Neuronal stem cell (in vitro differentiated cells): ENCODE results near the gene HMHB1.
A peak's percentile ranks its signal among the peaks of the same experiment; 100 is the strongest.

Experiments used
- DNase-seq: peaks from one replicate; pipeline ENCODE4 v3.0.0-alpha.2; 2013; ENCODE audit warnings: low spot score
- H2AFZ ChIP-seq: one replicate; pipeline ENCODE4 v1.6.1; 2013; ENCODE audit warnings: mild to moderate bottlenecking, low read length, inconsistent platforms
- H2AK5ac ChIP-seq: 2 replicates; pipeline ENCODE4 v1.6.1; 2013; ENCODE audit warnings: low read depth, mild to moderate bottlenecking, inconsistent platforms, low read length, moderate library complexity, mixed read lengths
- H2BK120ac ChIP-seq: 2 replicates; pipeline ENCODE4 v1.6.1; 2013; ENCODE audit warnings: low read depth, mild to moderate bottlenecking, inconsistent platforms, low read length, moderate library complexity, mixed read lengths
- H2BK12ac ChIP-seq: one replicate; pipeline ENCODE4 v1.6.1; 2013; ENCODE audit warnings: low read length, inconsistent platforms
- H2BK15ac ChIP-seq: 2 replicates; pipeline ENCODE4 v1.6.1; 2013; ENCODE audit warnings: mild to moderate bottlenecking, low read length, inconsistent platforms, mixed read lengths
- H2BK5ac ChIP-seq: one replicate; pipeline ENCODE4 v1.6.1; 2013; ENCODE audit warnings: inconsistent platforms, mild to moderate bottlenecking, low read length, moderate library complexity
- H3K14ac ChIP-seq: one replicate; pipeline ENCODE4 v1.6.1; 2013; ENCODE audit warnings: low read length, inconsistent platforms
- H3K18ac ChIP-seq: 2 replicates; pipeline ENCODE4 v1.6.1; 2013; ENCODE audit warnings: low read length, inconsistent platforms
- H3K23ac ChIP-seq: 2 replicates; pipeline ENCODE4 v1.6.1; 2013; ENCODE audit warnings: low read depth, mild to moderate bottlenecking, mixed read lengths, low read length, inconsistent platforms; ENCODE audit not compliant: poor library complexity
- H3K27ac ChIP-seq: replicated peaks from 3 replicates; pipeline ENCODE4 v1.5.1; 2013; ENCODE audit warnings: low read length, inconsistent platforms
- H3K27me3 ChIP-seq, 3 experiments: 2 replicates each; pipeline ENCODE4 v1.6.1; 2013; ENCODE audit warnings: low read length in 3 of 3, mild to moderate bottlenecking in 2 of 3, inconsistent platforms in 1 of 3, low read depth in 1 of 3, mixed read lengths in 1 of 3, moderate library complexity in 1 of 3; ENCODE audit not compliant: control insufficient read depth in 3 of 3, insufficient read depth in 3 of 3
- H3K36me3 ChIP-seq, 2 donors: replicated peaks in 1 of 2; 2 replicates each; pipeline ENCODE4 v1.6.1; 2013; ENCODE audit warnings: low read length in 2 of 2; ENCODE audit not compliant: control insufficient read depth in 2 of 2, insufficient read depth in 2 of 2
- H3K4ac ChIP-seq: 2 replicates; pipeline ENCODE4 v1.6.1; 2013; ENCODE audit warnings: inconsistent platforms, mild to moderate bottlenecking, low read length, moderate library complexity
- H3K4me1 ChIP-seq, 2 donors: 1 replicate in 1 of 2; 2 replicates in 1 of 2; pipeline ENCODE4 v1.6.1; 2013; ENCODE audit warnings: low read length in 2 of 2, low read depth in 1 of 2; ENCODE audit not compliant: control insufficient read depth in 2 of 2, insufficient read depth in 1 of 2
- H3K4me2 ChIP-seq: one replicate; pipeline ENCODE4 v1.6.1; 2013; ENCODE audit warnings: mild to moderate bottlenecking, low read length, inconsistent platforms; ENCODE audit not compliant: insufficient read depth, poor library complexity, severe bottlenecking
- H3K4me3 ChIP-seq, 2 donors: 2 replicates each; pipeline ENCODE4 v1.5.1; 2013; ENCODE audit warnings: low read length in 2 of 2, mild to moderate bottlenecking in 2 of 2, inconsistent platforms in 1 of 2, moderate library complexity in 1 of 2
- H3K79me1 ChIP-seq: one replicate; pipeline ENCODE4 v1.6.1; 2013; ENCODE audit warnings: low read depth, mild to moderate bottlenecking, inconsistent platforms, low read length, moderate library complexity
- H3K9ac ChIP-seq: one replicate; pipeline ENCODE4 v1.6.1; 2013; ENCODE audit warnings: mild to moderate bottlenecking, low read depth, low read length, inconsistent platforms; ENCODE audit not compliant: poor library complexity
- H3K9me3 ChIP-seq, 2 donors: replicated peaks in 1 of 2; 2 replicates each; pipeline versions ENCODE3 to v1.6.1; 2013; ENCODE audit warnings: low read length in 2 of 2, mild to moderate bottlenecking in 2 of 2, inconsistent platforms in 1 of 2, low read depth in 1 of 2, mixed read lengths in 1 of 2, moderate library complexity in 1 of 2; ENCODE audit not compliant: control insufficient read depth in 2 of 2, insufficient read depth in 1 of 2
- H4K8ac ChIP-seq: one replicate; pipeline ENCODE4 v1.6.1; 2013; ENCODE audit warnings: low read depth, mild to moderate bottlenecking, inconsistent platforms, low read length, moderate library complexity
- H4K91ac ChIP-seq: one replicate; pipeline ENCODE4 v1.6.1; 2013; ENCODE audit warnings: low read length, low read depth, mild to moderate bottlenecking, inconsistent platforms; ENCODE audit not compliant: poor library complexity
- WGBS, 2 donors: extraction: QIAGEN DNeasy Blood & Tissue Kit; methylation state at CpG; one replicate each; pipeline ENCODE4 v1.1.7; 2013; ENCODE audit warnings: missing lambda C conversion rate in 2 of 2, mixed read lengths in 1 of 2; ENCODE audit not compliant: insufficient read length in 2 of 2, insufficient replicate concordance in 1 of 2; ENCODE audit errors: extremely low coverage in 2 of 2; 5-methylcytosine and 5-hydroxymethylcytosine counted together

Gene HMHB1

DNA sequence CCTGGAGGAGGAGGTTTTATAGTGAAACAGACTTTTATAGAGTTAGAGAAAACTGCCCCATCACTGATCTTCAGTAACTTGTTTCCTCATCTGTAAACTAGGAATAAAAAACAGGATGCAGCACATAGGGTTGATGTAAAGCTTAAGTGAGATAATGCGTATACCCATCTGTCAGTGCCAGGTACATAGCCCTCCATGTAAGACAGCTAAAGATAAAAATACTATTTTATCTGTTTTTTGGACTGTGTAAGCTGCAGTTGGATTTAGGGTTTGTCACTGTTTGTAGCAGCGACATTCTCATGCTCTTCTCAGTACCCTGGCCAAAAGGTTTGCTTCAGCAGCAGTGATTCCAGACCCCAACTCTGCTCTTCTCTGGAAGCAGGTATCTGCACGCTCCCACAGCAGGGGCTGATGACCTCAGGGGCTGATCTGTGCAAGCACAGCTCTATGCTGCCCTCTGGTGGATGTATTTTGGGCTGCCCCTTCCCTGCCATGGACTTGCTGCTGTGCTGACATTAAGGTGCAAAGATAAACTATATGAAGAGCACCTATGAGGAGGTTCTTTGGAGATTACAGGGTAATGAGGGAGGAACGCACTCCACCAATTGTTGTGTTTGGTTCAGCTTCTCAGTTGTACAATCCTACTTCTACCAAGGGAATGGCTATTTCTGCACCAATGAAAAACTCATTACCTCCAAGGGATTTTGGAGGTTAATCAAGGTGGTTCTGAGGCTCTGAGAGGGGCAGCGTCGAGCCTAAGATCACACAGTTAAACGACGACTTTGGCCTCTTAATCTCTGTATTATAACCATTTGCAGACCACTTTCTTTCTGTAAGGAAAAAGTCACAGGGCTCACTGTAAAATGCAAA is 13.1 kb downstream of the HMHB1 start:
- H3K27me3 ChIP-seq: no peaks in the 10 kb centered on the region
- H3K14ac ChIP-seq: no peak overlapping the region
- H3K79me1 ChIP-seq: no peaks in the 10 kb centered on the region
- H2AK5ac ChIP-seq: no peak overlapping the region
- no peak overlapping the region for H2BK120ac ChIP-seq
- H4K91ac ChIP-seq: no peak overlapping the region
- H4K8ac ChIP-seq: no peak overlapping the region
- no peak overlapping the region for H2BK5ac ChIP-seq
- H2BK15ac ChIP-seq: no peak overlapping the region
- H3K9ac ChIP-seq: no peak overlapping the region
- no peaks in the 10 kb centered on the region for H3K4me1 ChIP-seq
- no peak overlapping the region for H3K4ac ChIP-seq
- H3K27ac ChIP-seq: no peak overlapping the region
- H2BK12ac ChIP-seq: no peak overlapping the region
- WGBS, 2 donors: no CpG with 5 or more reads among the region's 8 CpGs
- DNase-seq: peak; percentile 79
- no peak overlapping the region for H3K4me2 ChIP-seq
- no peak overlapping the region for H3K23ac ChIP-seq
- no peaks in the 10 kb centered on the region for H3K36me3 ChIP-seq
- no peak overlapping the region for H2AFZ ChIP-seq
- no peak overlapping the region for H3K18ac ChIP-seq
- no peaks in the 10 kb centered on the region for H3K9me3 ChIP-seq
- no peak overlapping the region for H3K4me3 ChIP-seq

DNA sequence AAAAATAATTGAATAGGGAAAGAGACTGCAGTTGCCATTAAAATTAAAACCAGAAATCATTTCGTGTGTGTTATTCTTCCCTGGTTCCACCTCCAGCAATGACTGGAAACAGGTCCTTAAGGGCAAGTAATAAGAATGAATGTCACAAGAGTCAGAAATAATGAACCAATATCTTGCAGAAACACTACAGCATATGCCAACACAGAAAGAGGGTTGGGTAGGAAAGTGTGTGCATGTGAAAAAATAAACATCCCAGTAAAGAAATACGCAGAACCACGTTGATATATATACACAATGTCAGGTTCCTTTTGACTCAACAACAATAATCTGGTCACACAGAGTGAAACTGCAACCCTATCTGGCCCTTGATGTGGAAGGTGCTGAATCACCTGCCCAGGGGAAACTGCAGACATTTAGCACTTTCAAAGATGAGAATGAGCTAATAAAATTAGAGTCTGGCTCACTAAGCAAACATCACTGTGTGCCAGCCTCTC is 15.0 kb downstream of the HMHB1 start:
- no peak overlapping the region for H3K4ac ChIP-seq
- no peak overlapping the region for H2AFZ ChIP-seq
- H3K9me3 ChIP-seq: no peaks in the 10 kb centered on the region
- no peak overlapping the region for H3K9ac ChIP-seq
- no peak overlapping the region for H3K4me3 ChIP-seq
- WGBS, 2 donors: no CpG with 5 or more reads among the region's 3 CpGs
- H3K79me1 ChIP-seq: no peaks in the 10 kb centered on the region
- H3K23ac ChIP-seq: no peak overlapping the region
- no peak overlapping the region for H3K18ac ChIP-seq
- no peaks in the 10 kb centered on the region for H3K36me3 ChIP-seq
- no peak overlapping the region for H2AK5ac ChIP-seq
- no peak overlapping the region for H4K91ac ChIP-seq
- H3K27me3 ChIP-seq: no peaks in the 10 kb centered on the region
- no peak overlapping the region for H2BK15ac ChIP-seq
- no peak overlapping the region for H2BK12ac ChIP-seq
- H4K8ac ChIP-seq: no peak overlapping the region
- H3K4me1 ChIP-seq: no peaks in the 10 kb centered on the region
- H3K14ac ChIP-seq: no peak overlapping the region
- H3K27ac ChIP-seq: no peak overlapping the region
- no peak overlapping the region for H2BK120ac ChIP-seq
- no peak overlapping the region for H3K4me2 ChIP-seq
- DNase-seq: no peak
- H2BK5ac ChIP-seq: no peak overlapping the region

DNA sequence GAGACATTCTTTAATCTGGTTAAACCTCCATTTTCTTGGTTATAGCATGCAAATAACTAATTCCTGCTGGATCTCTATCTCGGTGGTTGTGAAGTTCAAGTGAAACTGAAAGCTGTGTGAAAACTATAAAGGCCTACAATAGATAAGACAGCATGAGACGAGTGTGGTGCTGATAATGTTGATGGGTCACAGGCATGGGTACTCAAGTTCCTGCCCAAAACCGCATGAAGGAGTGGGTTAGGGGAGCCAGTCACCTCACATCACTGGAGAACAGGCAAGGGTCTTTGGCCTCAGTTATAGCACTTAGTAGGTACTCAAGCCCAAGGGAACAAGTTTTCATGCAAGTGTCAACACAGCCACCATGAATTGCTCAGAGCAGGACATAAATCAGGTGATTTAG is 16.7 kb downstream of the HMHB1 start:
- H2BK15ac ChIP-seq: no peak overlapping the region
- H3K23ac ChIP-seq: no peak overlapping the region
- H3K4ac ChIP-seq: no peak overlapping the region
- H3K27me3 ChIP-seq: no peaks in the 10 kb centered on the region
- H3K27ac ChIP-seq: no peak overlapping the region
- no peak overlapping the region for H3K9ac ChIP-seq
- no peak overlapping the region for H2AK5ac ChIP-seq
- H4K8ac ChIP-seq: no peak overlapping the region
- H3K9me3 ChIP-seq: no peaks in the 10 kb centered on the region
- H4K91ac ChIP-seq: no peak overlapping the region
- no peak overlapping the region for H2BK12ac ChIP-seq
- no peak overlapping the region for H2BK120ac ChIP-seq
- DNase-seq: no peak
- H3K4me2 ChIP-seq: no peak overlapping the region
- H3K4me1 ChIP-seq: no peaks in the 10 kb centered on the region
- no peak overlapping the region for H2AFZ ChIP-seq
- no peak overlapping the region for H3K14ac ChIP-seq
- no CpG with 5 or more reads among the region's 3 CpGs for WGBS, 2 donors
- H3K36me3 ChIP-seq: no peaks in the 10 kb centered on the region
- no peak overlapping the region for H2BK5ac ChIP-seq
- no peak overlapping the region for H3K4me3 ChIP-seq
- H3K18ac ChIP-seq: no peak overlapping the region
- H3K79me1 ChIP-seq: no peaks in the 10 kb centered on the region

DNA sequence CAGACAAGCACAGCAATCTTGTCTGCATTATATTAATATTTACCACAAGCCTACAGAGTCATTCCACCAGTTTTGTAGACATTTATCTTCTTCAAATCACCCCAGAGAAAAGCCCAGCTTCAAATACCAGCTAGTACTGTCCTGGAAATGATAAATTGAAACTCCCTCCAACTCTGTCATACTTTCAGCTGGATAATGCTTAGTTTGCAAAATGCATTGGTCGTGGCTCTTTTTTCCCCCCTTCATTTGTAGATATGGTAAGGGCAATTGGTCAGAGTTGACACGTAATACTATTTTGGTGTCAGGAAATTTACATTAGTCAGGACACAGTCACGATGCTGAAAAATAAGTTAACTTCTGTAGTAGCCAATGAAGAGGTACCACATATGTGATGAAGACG is 21.2 kb downstream of the HMHB1 start:
- Histone ChIP-seq H2BK5ac (no peak overlapping the region), H2BK12ac (no peak overlapping the region), H3K4ac (no peak overlapping the region), H3K23ac (no peak overlapping the region), H3K14ac (no peak overlapping the region), H3K4me2 (no peak overlapping the region), H3K27ac (no peak overlapping the region), H2AK5ac (no peak overlapping the region), H2BK15ac (no peak overlapping the region), H3K4me1 (no peaks in the 10 kb centered on the region), H3K9me3 (no peaks in the 10 kb centered on the region), H4K8ac (no peak overlapping the region), H2AFZ (no peak overlapping the region), H3K18ac (no peak overlapping the region), H4K91ac (no peak overlapping the region), H2BK120ac (no peak overlapping the region), H3K36me3 (no peaks in the 10 kb centered on the region), H3K4me3 (no peak overlapping the region), H3K27me3 (no peaks in the 10 kb centered on the region), H3K9ac (no peak overlapping the region), H3K79me1 (no peaks in the 10 kb centered on the region)
- no CpG with 5 or more reads among the region's 4 CpGs for WGBS, 2 donors
- no peak for DNase-seq
